LNCAP (cell line): Measurements from ENCODE around the gene KCNMA1.

ENCODE experiments used
- CTCF ChIP-seq: fragments of 450-650 bp; IDR thresholded peaks from 2 replicates; pipeline ENCODE4 v1.5.1; 2017; ENCODE audit warnings: mild to moderate bottlenecking

Gene KCNMA1

GRCh38 chr10:77600640-77601039 is 37.0 kb downstream of the KCNMA1 start:
- TF ChIP-seq CTCF: no peak

DNA sequence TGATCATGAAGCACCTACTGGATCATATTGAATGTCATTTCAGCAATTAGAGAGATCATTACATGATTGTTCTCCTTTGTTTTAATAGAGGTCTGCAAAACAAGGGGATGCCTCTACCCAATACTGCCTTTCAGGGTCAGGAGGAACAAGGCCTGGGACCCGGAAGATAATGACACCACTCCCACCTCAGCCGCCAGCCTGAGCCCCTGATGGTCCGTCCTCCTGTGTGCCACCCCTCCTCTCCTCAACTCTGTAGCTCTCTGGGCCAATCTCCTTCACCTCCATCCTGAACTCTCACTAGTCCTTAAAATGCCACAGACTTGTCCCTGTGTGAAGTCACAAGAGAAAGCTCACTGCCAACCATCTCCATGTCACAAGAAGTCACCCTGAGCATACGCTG is 38.0 kb downstream of the KCNMA1 start:
- no peak for TF ChIP-seq CTCF

GRCh38 chr10:77598606-77599005 is 39.0 kb downstream of the KCNMA1 start:
- TF ChIP-seq CTCF: no peak

- TF ChIP-seq CTCF: no peak
Observed at GRCh38 chr10:77597560-77597959, 40.0 kb downstream of the KCNMA1 start.

DNA sequence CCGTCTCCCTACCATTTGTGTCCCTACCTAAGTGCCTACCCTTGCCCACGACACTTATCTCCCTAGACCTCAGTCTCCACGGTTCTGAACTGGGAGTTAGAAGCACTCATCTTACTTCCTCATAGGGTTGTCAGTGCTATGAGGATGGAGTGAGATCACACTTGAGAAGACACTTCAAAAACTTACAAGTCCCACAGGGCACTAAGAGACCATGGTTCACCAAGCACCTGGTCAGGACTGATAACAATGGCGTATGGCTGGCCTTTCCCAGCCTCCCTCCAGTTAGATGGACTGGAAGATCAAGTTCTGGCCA is 43.2 kb downstream of the KCNMA1 start:
- no peak for TF ChIP-seq CTCF

DNA sequence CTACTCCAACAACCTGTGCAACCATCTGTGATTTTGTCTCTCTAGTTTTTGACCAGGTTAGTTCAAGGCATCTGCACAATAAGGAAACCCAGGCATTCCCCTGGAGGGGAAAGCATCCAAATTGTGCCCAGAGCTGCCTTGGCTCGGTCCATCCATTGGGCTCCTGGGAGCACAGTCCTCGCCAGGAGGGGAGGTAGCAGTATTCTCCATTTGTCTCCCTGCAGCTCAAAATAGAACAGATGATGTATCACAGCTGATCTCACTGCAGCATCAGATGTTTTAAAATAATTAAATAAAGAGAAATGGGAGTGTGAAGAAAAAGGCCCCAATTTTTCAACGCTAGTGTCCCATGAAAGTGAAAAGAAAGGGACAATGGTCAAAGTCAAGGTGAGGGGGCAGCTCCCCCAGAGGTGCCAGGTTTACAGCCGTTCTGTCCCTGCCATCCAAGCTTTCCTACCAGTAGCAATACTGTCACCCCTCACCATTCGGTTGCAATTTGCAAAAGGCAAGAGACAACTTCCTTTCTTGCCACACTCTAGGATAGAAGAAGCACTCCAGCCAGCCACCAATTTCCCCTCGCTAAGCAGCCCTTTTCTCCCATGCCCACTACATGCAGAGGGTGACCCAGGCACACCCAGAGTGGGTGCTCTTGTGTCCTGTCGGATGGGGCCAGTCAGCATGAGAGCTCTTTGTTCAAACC is 43.7 kb downstream of the KCNMA1 start:
- TF ChIP-seq CTCF: no peak

DNA sequence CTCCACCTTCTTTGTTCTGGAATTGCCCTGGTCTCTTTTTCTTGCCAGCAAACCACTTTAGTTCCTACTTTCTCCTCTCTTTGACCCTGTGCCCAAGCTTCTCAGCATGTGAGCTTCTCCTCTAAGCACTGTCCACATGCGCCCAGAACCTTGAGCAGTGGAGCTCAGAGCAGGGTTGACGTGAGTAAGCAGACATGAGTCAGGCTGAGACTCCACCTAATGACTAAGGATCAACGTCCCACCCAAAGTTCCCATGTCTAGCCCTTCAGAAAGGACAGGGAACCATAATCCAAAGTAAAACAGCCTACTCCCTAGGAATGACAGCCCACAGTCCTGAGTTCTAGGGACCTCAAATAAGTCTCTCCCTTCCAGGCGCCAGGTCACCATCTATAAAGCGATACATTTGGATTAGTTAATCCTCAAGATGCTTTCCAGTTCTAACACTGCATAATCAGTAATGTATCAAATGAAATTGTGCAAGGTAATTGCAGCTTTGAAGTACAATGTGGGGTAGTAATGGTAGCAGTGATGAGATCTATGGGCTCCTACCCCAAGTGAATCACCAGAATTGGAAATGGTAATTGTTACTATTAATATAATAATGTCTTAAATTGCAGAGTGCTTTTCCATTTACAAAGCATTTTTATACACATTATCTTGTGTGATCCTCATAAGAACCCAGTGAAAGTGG is 44.5 kb downstream of the KCNMA1 start:
- TF ChIP-seq CTCF: no peak
